ENCODE measurements around the gene STARD3.

The STARD3 gene

GRCh38 chr17:39604911-39605491 is 31.9 kb upstream of the STARD3 start:
- DNase-seq, result no peak

GRCh38 chr17:39605492-39606433 is 31.2 kb upstream of the STARD3 start:
- DNase-seq, result no peak

GRCh38 chr17:39606434-39607056 is 30.4 kb upstream of the STARD3 start:
- DNase-seq, result no peak

- no peak for DNase-seq
These were observed 29.7 kb upstream of the STARD3 start for GRCh38 chr17:39607057-39607850.

- DNase-seq, result no peak
These were observed 29.2 kb upstream of the STARD3 start, which contains the start of gene NEUROD2 for GRCh38 chr17:39607851-39608130. Gene NEUROD2, minus strand, starts transcription at chr17:39607920. Its CDS starts 1,321 bp downstream, at chr17:39606599.

DNA sequence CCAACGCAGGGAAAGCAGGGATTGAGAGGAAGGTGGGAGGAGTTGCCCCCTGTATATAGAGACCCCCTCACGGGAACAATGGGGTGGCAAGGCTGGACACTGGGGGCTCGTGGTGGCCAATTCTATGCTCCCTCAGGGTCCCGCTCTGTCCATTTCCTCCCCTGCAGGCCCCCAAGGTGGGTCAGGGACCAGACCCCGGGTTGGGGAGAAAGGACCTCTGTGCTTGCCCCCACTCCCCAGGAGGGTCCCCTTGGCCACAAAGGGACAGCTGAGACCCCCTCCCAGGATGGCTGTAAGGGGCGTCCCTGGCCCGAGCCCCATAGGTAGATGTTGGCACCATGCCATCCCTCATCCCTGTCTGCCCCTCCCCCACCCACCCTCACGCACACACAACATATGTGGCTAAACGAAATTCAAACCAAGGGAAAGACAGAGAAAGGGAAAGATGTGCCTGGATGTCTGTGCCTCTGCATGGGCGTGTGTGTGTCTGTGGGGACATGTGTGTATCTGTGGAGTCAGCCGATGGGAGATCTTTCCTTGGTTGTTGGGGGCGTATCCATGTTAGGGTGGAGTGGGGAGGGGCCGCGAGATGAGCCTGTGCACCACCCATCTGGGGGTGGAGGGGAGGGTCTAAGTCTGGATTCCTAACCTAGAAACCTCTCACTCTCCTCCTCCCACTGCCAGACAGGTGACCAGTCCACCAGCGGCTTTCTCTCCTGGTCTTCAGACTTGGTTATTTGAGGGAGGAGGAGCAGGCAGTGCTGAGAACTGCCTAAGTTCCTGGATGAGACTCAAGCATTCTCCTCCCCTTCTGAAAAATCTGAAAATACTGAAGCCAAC is 28.6 kb upstream of the STARD3 start:
- no peak for DNase-seq

DNA sequence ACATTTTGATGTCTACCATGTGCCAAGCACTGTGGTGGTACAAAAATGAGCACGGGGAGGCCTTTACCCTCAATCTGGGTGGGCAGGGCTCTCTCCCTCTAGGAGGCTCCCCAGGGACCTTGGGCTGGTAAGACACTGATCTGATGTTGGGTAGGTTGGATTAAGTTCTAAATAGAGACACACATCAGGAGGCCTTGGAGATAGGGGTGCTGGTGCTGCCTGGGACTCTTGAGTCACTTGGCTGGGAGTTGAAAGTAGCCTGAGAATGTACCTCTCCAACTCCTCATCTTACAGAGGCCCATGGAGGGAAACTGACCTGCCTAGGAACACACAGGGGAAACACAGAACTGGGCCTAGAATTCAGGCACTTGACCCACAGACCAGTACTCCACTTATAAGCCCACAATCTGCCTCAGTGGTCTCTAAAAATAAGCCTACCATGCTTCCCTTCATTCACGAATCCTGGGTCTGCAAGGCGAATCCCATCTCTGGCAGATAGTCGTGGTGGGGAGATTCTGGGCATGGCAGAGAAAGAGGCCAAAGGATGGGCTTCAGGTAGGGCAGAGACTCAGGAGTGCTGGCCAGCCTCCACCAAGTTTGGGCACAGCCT is 27.4 kb upstream of the STARD3 start:
- no peak for DNase-seq

GRCh38 chr17:39611401-39612112 is 25.4 kb upstream of the STARD3 start:
- no peak for DNase-seq

GRCh38 chr17:39612291-39612894 is 24.6 kb upstream of the STARD3 start:
- DNase-seq, result no peak

- DNase-seq, result no peak
These were observed 23.9 kb upstream of the STARD3 start for GRCh38 chr17:39612935-39613464.

DNA sequence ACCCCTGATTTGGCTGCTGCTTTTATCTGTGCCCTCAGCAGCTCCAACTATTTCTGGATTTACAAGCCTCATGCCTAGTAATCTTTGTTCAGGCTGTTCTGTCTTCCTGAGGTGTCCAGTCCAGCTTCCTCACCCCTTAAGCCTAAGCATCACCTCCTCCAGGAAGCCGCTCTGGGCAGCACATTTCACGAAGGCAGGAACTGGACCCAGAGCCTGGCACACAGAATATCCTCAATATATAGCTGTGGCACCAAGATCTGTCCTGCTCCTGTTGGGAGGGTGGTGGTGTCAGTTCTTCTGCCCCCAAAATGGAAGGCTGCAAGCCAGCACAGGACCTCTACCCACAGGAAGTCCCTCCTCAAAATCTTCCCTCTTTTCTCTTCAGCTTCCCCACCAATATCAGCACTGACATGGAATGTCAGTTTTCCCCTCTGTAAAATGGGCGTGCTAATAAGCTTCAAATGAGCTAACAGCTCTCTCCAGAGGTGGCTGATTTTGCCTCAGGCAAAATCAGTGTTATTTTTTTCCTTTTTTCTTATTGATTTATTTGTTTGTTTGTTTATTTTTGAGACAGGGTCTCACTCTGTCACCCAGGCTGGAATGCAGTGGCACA is 22.3 kb upstream of the STARD3 start:
- no peak for DNase-seq

GRCh38 chr17:39615434-39615833 is 21.5 kb upstream of the STARD3 start:
- DNase-seq, result no peak

- DNase-seq, result no peak
These were observed 19.9 kb upstream of the STARD3 start for GRCh38 chr17:39617100-39617445.

DNA sequence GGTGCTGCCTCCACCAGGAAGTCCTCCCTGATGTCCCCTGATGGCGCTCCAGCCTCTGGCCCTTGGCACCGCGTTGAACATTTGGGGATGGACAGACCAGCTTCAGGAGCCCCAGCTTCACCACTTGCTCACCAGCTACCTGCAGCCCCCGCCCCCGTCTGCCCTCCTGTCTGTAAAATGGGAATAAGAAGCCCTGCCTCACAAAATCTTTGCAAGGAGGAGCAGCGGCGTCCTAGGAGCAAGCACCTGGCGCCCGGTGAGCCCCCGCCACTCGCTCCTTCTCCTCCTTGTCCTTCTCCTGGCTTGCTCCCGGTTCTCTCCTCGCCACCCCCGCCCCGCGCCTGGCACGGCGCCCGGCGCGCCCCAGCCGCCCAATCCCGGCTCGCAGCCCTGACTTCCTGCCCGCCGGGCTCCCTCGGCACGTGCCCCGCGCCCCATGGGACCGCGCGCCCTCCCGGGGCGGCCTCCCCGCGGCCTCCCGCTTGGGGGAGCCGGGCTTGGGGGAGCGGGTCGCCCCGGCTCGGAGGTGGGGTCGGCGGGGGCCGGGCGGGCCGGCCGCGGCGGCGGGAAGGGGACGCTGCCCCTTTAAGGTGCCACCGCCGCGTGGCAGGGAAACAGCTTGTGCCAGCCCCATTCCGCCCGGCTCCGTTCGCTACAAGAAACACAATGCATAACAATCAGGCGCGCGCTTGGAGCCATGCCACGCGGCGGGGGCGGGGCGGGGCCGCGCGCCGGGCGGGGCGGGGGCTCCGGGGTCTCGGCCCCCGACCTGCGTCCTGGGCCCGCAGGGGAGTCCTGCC is 19.3 kb upstream of the STARD3 start:
- peak; percentile 62 for DNase-seq

- peak; percentile 13 for DNase-seq
These were observed 18.6 kb upstream of the STARD3 start for GRCh38 chr17:39618246-39618913.

GRCh38 chr17:39618956-39619785 is 17.8 kb upstream of the STARD3 start:
- DNase-seq, result no peak

DNA sequence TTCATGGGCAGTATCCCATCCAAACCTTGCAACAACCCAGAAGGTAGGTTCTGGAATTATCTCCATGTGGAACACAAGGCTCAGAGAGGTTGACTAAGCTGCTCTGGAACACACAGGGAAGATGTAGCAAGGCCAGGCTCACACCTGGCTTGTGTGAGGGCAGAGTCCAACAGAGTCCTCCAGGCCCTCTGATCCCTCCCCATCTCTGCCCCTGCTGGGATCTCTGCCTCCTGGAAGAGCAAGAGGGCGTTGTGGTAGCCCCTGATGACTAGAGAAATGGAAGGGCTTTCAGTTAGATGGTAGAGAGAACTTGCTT is 17.2 kb upstream of the STARD3 start:
- no peak for DNase-seq

Data from hematopoietic multipotent progenitor cell treated with erythropoietin and hydrocortisone succinate and interleukin-3 and kit ligand, for 8 days (in vitro differentiated cells).